Right lung (tissue), 5 donors: ENCODE measurements around the gene PHKG2. TPM values are rescaled to one million over a fixed set of nuclear protein-coding genes. Genes with fewer than 3 reads are reported as not detected.

Experiments
- DNase-seq, 2 donors: peaks; one replicate each; pipeline ENCODE4 v3.0.0-alpha.2; 2013
- polyA plus RNA-seq, 5 donors: library from polyadenylated mRNA; unstranded; fragments of 120-200 nt; gene quantifications; one replicate each; pipeline versions ENCODE4 v1.2.1 to v1.2.3, GENCODE V29; 2013; ENCODE audit warnings: inconsistent platforms in 1 of 5, low replicate concordance in 1 of 5; ENCODE audit not compliant: insufficient read length in 5 of 5, insufficient read depth in 1 of 5

The PHKG2 gene
- polyA plus RNA-seq, 5 donors, result 20.8 to 34.9 (median 30.3) TPM

GRCh38 chr16:30769379-30770089 is 21.3 kb downstream of the PHKG2 start:
- DNase-seq, result no peak

DNA sequence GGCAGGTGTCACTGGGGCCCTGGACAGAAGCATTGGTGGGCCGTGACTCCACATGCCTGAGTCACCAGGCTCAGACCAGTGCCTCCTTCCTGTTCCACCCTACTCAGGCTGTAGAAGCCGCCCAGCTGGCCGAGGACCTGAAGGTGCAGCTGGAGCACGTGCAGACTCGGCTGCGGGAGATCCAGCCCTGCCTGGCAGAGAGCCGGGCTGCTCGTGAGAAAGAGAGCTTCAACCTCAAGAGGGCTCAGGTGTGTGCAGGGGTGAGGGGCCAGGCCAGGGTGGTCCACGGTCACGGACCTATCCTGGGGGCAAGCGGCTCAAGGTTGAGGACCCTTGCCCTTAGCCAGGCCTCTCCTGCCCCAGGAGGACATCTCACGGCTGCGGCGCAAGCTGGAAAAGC is 23.5 kb downstream of the PHKG2 start:
- DNase-seq, result no peak

DNA sequence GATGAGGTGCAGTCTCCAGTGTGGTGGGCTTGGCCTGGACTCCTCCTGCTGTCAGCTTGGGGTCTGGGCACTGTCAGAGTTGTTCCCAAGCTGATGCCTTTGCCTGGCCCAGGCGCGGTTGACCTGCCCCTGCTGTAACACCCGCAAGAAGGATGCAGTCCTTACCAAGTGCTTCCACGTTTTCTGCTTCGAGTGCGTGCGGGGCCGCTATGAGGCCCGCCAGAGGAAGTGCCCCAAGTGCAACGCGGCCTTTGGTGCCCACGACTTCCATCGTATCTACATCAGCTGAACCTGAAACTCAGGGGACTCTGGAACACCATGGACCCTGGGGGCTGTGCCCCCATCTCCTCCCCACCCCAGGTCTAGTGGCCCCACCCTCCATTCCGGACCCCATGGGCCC is 25.6 kb downstream of the PHKG2 start:
- no peak for DNase-seq

- DNase-seq, result no peak
These were observed 26.3 kb downstream of the PHKG2 start for GRCh38 chr16:30774367-30775130.

DNA sequence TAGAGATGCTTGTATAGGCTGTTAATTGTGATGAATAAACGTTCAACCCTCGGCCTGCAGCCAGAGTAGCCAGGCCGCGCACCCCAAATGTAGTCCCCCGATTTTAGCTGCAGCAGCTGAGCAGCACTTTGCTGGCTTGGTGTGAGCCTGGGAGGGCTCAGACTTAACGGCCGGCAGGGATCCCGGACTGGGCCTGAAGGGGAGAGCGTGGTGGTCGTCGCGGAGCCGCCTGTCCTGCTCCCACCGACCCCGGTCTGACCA is 26.8 kb downstream of the PHKG2 start:
- no peak for DNase-seq

DNA sequence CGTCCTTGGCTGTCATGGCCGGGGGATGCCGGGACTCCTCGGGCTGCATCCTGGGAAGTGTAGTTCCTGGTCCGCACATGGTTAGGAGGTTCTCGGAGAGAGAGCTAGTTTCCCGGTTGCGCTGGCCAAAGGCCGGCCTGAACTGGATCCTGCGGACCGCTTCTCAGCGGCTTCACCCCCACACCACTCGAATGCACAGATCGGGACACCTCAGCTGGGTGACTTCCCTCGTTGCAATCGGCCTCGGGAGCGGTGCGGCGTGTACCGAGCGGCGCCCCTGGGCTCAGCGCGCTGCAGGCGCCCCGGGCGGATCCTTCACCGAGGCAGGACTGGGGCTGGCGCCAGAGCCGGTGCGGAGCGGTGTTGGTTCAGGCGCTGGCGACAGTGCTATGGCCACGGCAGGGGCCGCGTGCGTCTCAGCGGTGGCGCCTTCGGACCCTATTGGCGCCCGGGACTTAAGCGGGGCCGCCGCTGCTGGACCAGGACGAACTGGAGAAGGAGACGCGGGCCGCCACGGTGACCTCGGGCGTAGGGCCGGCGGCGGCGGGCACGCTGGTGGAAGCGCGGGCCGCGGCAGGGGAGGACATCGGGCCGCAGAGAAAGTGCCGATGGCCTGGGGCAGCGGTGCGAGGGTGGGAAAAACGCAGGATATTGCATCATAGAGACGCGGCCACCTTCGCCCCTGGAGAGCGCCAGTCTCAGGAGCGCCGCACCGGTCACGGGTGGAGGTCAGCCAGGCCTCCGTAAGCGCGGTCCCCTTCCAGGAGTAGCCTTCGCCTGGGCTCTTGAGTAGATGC is 27.4 kb downstream of the PHKG2 start:
- DNase-seq, result peak; percentile 78 to 83

DNA sequence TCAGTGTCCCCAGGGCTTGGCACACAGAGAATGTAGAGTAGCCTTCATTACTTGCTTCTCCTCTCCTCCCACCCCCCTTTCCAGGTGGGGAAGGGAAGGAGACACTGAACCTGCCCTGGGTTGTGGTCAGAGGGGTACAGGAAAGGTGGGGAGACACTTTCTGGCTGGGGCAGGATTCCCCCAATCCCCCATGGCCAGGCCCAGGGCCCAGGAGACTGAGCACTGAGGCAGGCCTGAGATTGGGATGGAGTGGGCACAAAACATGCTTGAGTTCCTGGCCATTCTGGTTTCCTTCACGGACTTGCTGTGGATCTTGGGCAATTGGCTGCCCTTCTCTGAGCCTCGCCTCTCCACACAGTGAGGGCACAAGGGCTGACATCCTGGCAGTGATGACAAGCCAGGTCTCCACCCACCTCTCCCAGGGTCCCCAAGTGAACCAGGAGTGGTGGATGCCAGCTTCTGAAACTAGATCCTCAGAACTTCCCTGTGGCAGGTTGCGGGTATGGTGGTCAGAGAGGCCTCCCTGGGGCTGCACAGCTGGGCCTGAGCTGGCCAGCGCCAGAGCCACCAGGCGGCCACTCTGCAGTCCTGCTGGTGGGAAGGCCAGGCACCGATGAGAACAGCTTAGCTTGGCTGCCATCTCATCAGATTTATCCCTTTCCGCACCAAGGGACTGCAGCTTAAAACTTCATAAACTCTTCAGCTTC is 29.5 kb downstream of the PHKG2 start:
- DNase-seq, result no peak

DNA sequence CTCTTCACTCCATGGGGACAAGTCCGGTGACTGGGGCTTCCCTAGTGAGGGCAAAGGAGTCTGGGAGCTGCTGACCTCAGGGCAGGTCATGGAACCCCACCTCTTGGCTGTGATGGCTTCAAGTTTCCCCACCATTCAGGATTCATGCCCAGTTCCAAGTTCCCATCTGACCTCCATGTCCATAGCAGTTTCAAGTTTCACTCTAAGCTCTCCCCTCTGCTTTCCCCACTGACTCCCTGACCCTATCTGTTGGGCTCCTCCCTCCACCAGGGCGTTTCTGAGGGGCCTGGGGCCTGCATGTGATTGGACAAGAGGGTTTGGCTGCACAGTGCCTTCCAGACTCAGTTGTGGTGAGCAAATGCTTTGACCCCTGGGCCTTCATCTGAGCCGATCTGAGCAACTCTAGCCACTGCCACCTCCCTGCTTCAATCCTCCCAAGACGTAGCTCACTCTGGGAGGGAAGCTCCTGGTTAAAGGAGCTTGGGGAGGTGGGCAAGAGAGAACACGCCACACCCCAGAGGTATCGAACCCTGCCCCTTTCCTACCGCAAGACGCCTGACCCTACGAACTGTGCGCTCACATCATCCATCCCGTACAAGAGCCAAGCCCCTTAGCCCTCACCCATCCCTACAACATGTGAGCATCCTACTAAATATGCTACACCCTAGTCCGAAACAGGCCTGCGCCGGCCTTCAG is 30.5 kb downstream of the PHKG2 start:
- DNase-seq, result no peak

- no peak for DNase-seq
These were observed 31.4 kb downstream of the PHKG2 start for GRCh38 chr16:30779596-30779995.

GRCh38 chr16:30780021-30780420 is 31.8 kb downstream of the PHKG2 start:
- no peak for DNase-seq

DNA sequence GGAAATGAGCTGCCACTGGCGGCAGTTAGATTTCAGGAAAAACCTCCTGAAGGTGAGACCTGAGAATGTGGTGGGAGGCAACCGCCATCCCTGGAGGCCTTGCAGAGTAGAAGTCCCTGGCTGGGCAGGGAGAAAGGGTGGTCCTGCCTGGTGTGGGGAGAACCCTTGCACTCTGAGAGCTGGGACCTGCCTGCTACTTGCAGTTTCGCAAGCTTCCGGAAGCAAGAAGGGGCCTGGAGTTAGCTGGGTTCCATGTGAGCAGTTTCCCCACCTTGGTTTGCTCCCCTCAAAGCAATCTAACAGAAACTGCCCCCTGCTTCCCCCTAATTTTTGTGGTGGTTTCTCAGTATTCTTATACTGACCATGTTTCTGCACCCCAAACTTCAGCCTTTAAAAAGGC is 32.3 kb downstream of the PHKG2 start:
- no peak for DNase-seq

- DNase-seq, result no peak
These were observed 34.5 kb downstream of the PHKG2 start for GRCh38 chr16:30782486-30783279.

GRCh38 chr16:30783280-30784109 is 35.3 kb downstream of the PHKG2 start:
- DNase-seq, result no peak

DNA sequence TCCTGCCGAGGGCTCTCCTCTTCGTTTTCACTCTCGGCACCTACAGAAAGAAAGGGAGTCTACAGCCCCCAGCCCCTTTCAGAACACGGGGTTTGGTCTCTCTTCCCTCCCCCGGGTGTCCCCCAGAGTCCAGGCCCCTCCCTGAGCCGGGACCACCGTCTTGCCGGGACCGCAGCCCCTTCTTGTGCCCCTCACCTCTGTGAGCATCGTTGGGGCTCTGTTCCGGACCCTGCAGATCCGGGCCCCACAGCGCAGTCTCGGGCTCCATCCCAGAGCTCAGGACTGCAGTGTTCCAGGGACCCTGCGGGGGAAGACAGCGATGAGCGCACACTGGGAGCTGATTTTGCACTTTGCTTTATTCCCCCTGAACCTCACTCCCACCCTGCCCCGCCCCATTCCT is 36.0 kb downstream of the PHKG2 start:
- no peak for DNase-seq

- DNase-seq, result no peak
These were observed 37.2 kb downstream of the PHKG2 start for GRCh38 chr16:30785126-30786106.

DNA sequence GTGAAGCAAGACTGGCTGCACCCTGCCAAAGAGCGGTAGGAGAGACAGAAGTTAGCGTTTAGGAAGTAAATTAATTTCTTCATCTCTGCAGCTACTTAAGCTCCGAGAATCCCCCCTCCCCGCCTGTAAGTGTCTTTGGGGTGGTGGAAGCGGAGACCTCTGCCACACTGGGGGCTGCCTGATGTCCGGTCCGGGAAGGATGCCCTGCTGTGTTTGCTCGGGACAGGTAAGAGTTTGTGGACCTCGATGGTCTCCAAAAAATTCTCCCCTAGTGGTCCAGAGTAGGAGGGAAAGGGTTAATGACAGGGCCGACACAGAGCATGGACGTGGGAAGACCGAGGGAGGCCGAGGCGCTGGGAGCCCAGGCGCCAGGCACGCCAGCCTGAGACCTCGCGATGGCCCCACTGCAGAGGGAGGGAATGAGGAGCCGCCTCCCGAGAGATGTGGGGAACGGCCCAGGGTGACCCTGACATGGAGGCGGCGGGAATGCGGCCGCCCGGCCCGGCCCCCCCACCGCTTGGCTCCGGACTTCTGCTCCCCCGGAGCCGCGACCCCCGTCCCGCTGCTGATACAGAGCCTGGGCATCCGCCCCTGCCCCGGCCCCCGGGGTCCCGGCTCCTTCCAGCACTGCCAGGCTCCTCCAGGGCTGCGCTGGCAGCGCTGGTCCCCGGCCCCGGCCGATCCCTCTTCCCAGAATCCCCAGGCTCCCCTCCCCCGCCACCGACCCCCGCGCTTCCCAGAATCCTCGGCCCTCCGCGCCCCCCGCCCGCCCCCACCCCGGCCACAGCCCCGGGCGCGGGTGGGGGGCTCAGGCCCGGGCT is 38.1 kb downstream of the PHKG2 start:
- DNase-seq, result peak in 1 of 2 donors; percentile 41

GRCh38 chr16:30786936-30787612 is 38.8 kb downstream of the PHKG2 start, which contains the start of gene ZNF629:
TSS of gene ZNF629 (minus strand) at chr16:30787205. CDS start at chr16:30784482, 2,723 bp downstream.
- DNase-seq, result peak; percentile 79 to 83
